ENCODE data around the gene TBCD.

GRCh38 chr17:82828875-82829487, 77.1 kb downstream of the TBCD start:
- TF ChIP-seq CTCF (conservative IDR thresholded peaks at IDR 0.05 in 1 of 2, IDR thresholded peaks at IDR 0.05 in 1 of 2; ENCODE audit: extremely low read depth in 1 of 2, insufficient read depth in 1 of 2, low read depth in 1 of 2, low read length in 2 of 2) (no peak), EZH2 (IDR thresholded peaks at IDR 0.05; ENCODE audit: borderline replicate concordance, low read length) (no peak)

All from mammary epithelial cell (primary cell).